HCT116 (cell line): ENCODE results near the gene MSI2. TPM values are rescaled to one million over a fixed set of nuclear protein-coding genes. Genes with fewer than 3 reads are reported as not detected.

ENCODE experiments used
- ATAC-seq: fragments of 200-7000 bp; cut with Tn5 transposase; 2 replicates; pipeline ENCODE4 v1.9.1; 2020; ENCODE audit warnings: mild to moderate bottlenecking, moderate library complexity
- BruUV-seq: library from RNA; stranded (reverse); fragments of 400-500 nt; replicated peaks from 2 replicates; lab custom pipeline; 2021; lab: Mats Ljungman, UMichigan
- CTCF ChIA-PET: fragments of 300-600 bp; sonication (Branson Sonifier 250); formaldehyde crosslinking; loops from one replicate; lab custom pipeline; 2021; ENCODE audit warnings: antibody characterized with exemption; lab: Charles Lee
- POLR2A ChIA-PET: fragments of 300-600, 350-600 bp; sonication (Branson Sonifier 250); formaldehyde crosslinking; loops from one replicate; lab custom pipeline; 2021; ENCODE audit warnings: antibody characterized with exemption; lab: Charles Lee
- RAD21 ChIA-PET, 2 experiments: fragments of 300-600 bp; sonication (Branson Sonifier 250); formaldehyde crosslinking; loops; one replicate each; lab custom pipeline; 2023; ENCODE audit warnings: low total read pairs in 2 of 2; ENCODE audit not compliant: uncharacterized antibody in 2 of 2, unreplicated experiment in 2 of 2, low non-redundant PET in 1 of 2; lab: Charles Lee
- DNase-seq: peaks from one replicate; pipeline ENCODE4 v3.0.0-alpha.2; 2010; ENCODE audit warnings: low read depth, low spot score
- H2AFZ ChIP-seq: fragments of 200-600 bp; shearing (Covaris generic), sonication (generic); 2 replicates; pipeline ENCODE4 v1.6.1; 2017; ENCODE audit warnings: low read depth, mixed run types, mixed read lengths, antibody characterized with exemption, low read length; ENCODE audit not compliant: poor library complexity, severe bottlenecking
- H3K27ac ChIP-seq: 2 replicates; pipeline ENCODE4 v1.5.1; 2012; ENCODE audit warnings: low read depth, low read length
- H3K27me3 ChIP-seq: fragments of 200-600 bp; sonication (generic); 2 replicates; pipeline ENCODE4 v1.6.1; 2016; ENCODE audit warnings: mixed run types, low read length, mixed read lengths; ENCODE audit not compliant: insufficient read depth
- H3K36me3 ChIP-seq, 2 experiments: fragments of 200-500 bp in 1 of 2; fragments of 200-600 bp in 1 of 2; sonication (Bioruptor generic) in 1 of 2; sonication (generic) in 1 of 2; 2 replicates each; pipeline versions ENCODE4 v1.5.1 to v1.6.1; 2014 to 2016; ENCODE audit warnings: low read length in 2 of 2, inconsistent platforms in 1 of 2, mixed read lengths in 1 of 2, mixed run types in 1 of 2; ENCODE audit not compliant: insufficient read depth in 2 of 2, control insufficient read depth in 1 of 2
- H3K4me1 ChIP-seq, 2 experiments: fragments of 200-600 bp in 1 of 2; sonication (generic) in 1 of 2; 2 replicates each; pipeline versions ENCODE4 v1.5.1 to v1.6.1; 2012 to 2017; ENCODE audit warnings: low read length in 2 of 2, inconsistent platforms in 1 of 2, mild to moderate bottlenecking in 1 of 2, mixed read lengths in 1 of 2, mixed run types in 1 of 2, moderate library complexity in 1 of 2; ENCODE audit not compliant: insufficient read depth in 2 of 2, control insufficient read depth in 1 of 2
- H3K4me2 ChIP-seq: fragments of 200-600 bp; sonication (generic); 2 replicates; pipeline ENCODE4 v1.6.1; 2017; ENCODE audit warnings: mixed run types, low read length, mixed read lengths
- H3K4me3 ChIP-seq, 2 experiments: fragments of 200-600 bp in 1 of 2; sonication (generic) in 1 of 2; replicated peaks in 1 of 2; 2 replicates each; pipeline ENCODE4 v1.5.1; 2011 to 2016; ENCODE audit warnings: low read length in 2 of 2, control low read depth in 1 of 2, low read depth in 1 of 2, mild to moderate bottlenecking in 1 of 2, mixed read lengths in 1 of 2, mixed run types in 1 of 2
- H3K79me2 ChIP-seq: fragments of 200-600 bp; sonication (generic); 2 replicates; pipeline ENCODE4 v1.6.1; 2017; ENCODE audit warnings: mild to moderate bottlenecking, mixed run types, low read length, moderate library complexity, mixed read lengths; ENCODE audit not compliant: insufficient read depth
- H3K9ac ChIP-seq: fragments of 200-600 bp; sonication (generic); 2 replicates; pipeline ENCODE4 v1.6.1; 2016; ENCODE audit warnings: low read length, mixed read lengths
- H3K9me2 ChIP-seq: fragments of 200-600 bp; sonication (generic), shearing (Covaris generic); 2 replicates; pipeline ENCODE4 v1.6.1; 2017; ENCODE audit warnings: mixed run types, mild to moderate bottlenecking, moderate library complexity; ENCODE audit not compliant: insufficient read depth
- H3K9me3 ChIP-seq, 2 experiments: fragments of 200-500 bp in 1 of 2; fragments of 200-600 bp in 1 of 2; sonication (Bioruptor generic) in 1 of 2; sonication (generic) in 1 of 2; 2 replicates each; pipeline ENCODE4 v1.6.1; 2014 to 2017; ENCODE audit warnings: low read length in 2 of 2, mixed read lengths in 2 of 2, inconsistent platforms in 1 of 2, low read depth in 1 of 2, mild to moderate bottlenecking in 1 of 2, mixed run types in 1 of 2, moderate library complexity in 1 of 2; ENCODE audit not compliant: control insufficient read depth in 1 of 2, insufficient read depth in 1 of 2
- H4K20me1 ChIP-seq: fragments of 200-600 bp; sonication (generic), shearing (Covaris generic); 2 replicates; pipeline ENCODE4 v1.6.1; 2017; ENCODE audit warnings: mixed run types, mild to moderate bottlenecking, moderate library complexity; ENCODE audit not compliant: insufficient read depth
- ATF3 ChIP-seq: IDR thresholded peaks from 2 replicates; pipeline ENCODE4 v1.6.1; 2012
- CBX3 ChIP-seq: IDR thresholded peaks from 2 replicates; pipeline ENCODE4 v1.6.1; 2012; ENCODE audit warnings: low read depth
- EGR1 ChIP-seq: IDR thresholded peaks from 2 replicates; pipeline ENCODE4 v1.6.1; 2012; ENCODE audit warnings: low read depth
- ELF1 ChIP-seq: IDR thresholded peaks from 2 replicates; pipeline ENCODE4 v1.6.1; 2012; ENCODE audit warnings: low read depth, borderline replicate concordance
- EZH2phosphoT487 ChIP-seq: fragments of 200-600 bp; IDR thresholded peaks from 2 replicates; pipeline ENCODE4 v1.6.1; 2018; ENCODE audit warnings: antibody characterized with exemption, borderline replicate concordance
- FOSL1 ChIP-seq: IDR thresholded peaks from 2 replicates; pipeline ENCODE4 v1.6.1; 2012; ENCODE audit warnings: low read depth
- JUND ChIP-seq: IDR thresholded peaks from 2 replicates; pipeline ENCODE4 v1.6.1; 2012
- POLR2A ChIP-seq: IDR thresholded peaks from 2 replicates; pipeline ENCODE4 v1.7.0; 2011; ENCODE audit warnings: borderline replicate concordance; ENCODE audit not compliant: insufficient read depth, insufficient read length; ENCODE audit errors: extremely low read depth
- RAD21 ChIP-seq: IDR thresholded peaks from 2 replicates; pipeline ENCODE4 v1.6.1; 2012; ENCODE audit warnings: low read depth, mild to moderate bottlenecking
- REST ChIP-seq: IDR thresholded peaks from 2 replicates; pipeline ENCODE4 v1.6.1; 2012; ENCODE audit warnings: low read depth
- SIN3A ChIP-seq: IDR thresholded peaks from 2 replicates; pipeline ENCODE4 v1.6.1; 2012; ENCODE audit warnings: low read depth
- SP1 ChIP-seq: IDR thresholded peaks from 2 replicates; pipeline ENCODE4 v1.6.1; 2012; ENCODE audit warnings: low read depth
- TCF7L2 ChIP-seq: IDR thresholded peaks from 2 replicates; pipeline ENCODE4 v1.7.0; 2011; ENCODE audit warnings: borderline replicate concordance, inconsistent platforms; ENCODE audit not compliant: insufficient read depth, insufficient read length; ENCODE audit errors: extremely low read depth
- YY1 ChIP-seq: IDR thresholded peaks from 2 replicates; pipeline ENCODE4 v1.6.1; 2011; ENCODE audit warnings: low read length, low read depth, moderate library complexity, mild to moderate bottlenecking; ENCODE audit not compliant: insufficient replicate concordance; ENCODE audit errors: extremely low read depth
- intact Hi-C: fragments of 100-400 bp; cut with micrococcal nuclease; formaldehyde crosslinking; loops from 2 replicates; pipeline ENCODE4 v1.10.0; 2022
- total RNA-seq: library from RNA; stranded (reverse); gene quantifications from one replicate; pipeline ENCODE4 v1.2.1, GENCODE V29; 2021; ENCODE audit not compliant: unreplicated experiment

MSI2 gene
- total RNA-seq, 1 experiment from 2014 or later = 137 TPM

GRCh38 chr17:57604771-57605674 lies 348.7 kb downstream of the MSI2 start:
- Histone ChIP-seq H3K4me1 (peaks cover 0 to 7% of the 10 kb centered on the region in 2 experiments; a peak in 1 of 4 replicates), H3K79me2 (no peaks in the 10 kb centered on the region), H3K27ac (no peak overlapping the region), H3K9me2 (no peaks in the 10 kb centered on the region), H3K9ac (no peak overlapping the region), H2AFZ (no peak overlapping the region), H3K4me2 (no peak overlapping the region), H3K4me3 (no peak overlapping the region), H3K36me3 (no peaks in the 10 kb centered on the region), H3K27me3 (no peaks in the 10 kb centered on the region), H4K20me1 (no peaks in the 10 kb centered on the region), H3K9me3 (no peaks in the 10 kb centered on the region)
- TF ChIP-seq JUND (no peak), ATF3 (no peak), TCF7L2 (no peak), ELF1 (no peak), POLR2A (no peak), CBX3 (no peak), FOSL1 (no peak), REST (no peak), YY1 (no peak), SP1 (no peak), RAD21 (no peak), EZH2phosphoT487 (no peak), EGR1 (no peak), SIN3A (no peak)
- ChIA-PET POLR2A (no interaction called here), CTCF (interaction anchor here (1.1 to 4.3 kb wide), 2 partner anchors 7 to 67 kb away, joined by 4 to 21 read pairs; no protein-coding TSS in a partner anchor), RAD21 (no interaction called here)
- no peak for ATAC-seq
- BruUV-seq = no TSS peak
- intact Hi-C loops = no loop called here
- no peak for DNase-seq
